OCI-LY3 (cell line): Measurements from ENCODE around the gene LCNL1.

Source experiments
- CTCF ChIP-seq: fragments of 200-600, 300-600 bp; sonication (generic); IDR thresholded peaks from 2 replicates; pipeline ENCODE4 v1.5.1; 2014; ENCODE audit warnings: antibody characterized with exemption, low read length, low read depth
- EZH2phosphoT487 ChIP-seq: fragments of 200-600 bp; shearing (Covaris generic); IDR thresholded peaks from 2 replicates; pipeline ENCODE4 v1.6.1; 2018; ENCODE audit warnings: antibody characterized with exemption, mixed run types, low read depth

DNA sequence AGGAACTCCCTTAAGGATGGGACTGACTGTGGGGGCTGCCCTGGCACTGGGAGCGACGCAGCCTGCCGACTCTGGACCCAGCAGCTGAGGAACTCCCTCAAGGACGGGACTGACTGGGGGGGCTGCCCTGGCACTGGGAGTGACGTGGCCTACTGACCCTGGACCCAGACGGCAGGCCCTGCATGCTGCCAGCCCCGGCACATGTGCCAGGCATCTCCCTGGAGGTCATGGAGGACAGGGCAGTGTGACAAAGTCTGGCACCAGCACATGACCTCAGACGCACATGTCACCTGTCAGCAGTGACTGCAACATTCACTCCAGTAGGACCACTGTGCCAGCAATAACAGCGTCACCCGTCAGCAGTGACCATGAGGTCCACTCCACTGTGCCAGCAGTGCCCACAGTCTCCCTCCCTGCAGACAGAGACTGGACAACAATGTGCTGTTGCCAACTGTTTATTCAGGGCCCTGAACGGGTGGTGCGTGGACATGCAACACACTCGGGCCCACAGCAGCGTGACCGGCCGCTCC is 42.7 kb upstream of the LCNL1 start:
- TF ChIP-seq CTCF (no peak), EZH2phosphoT487 (no peak)
